Activated CD4-positive, alpha-beta T cell treated with anti-CD3 and anti-CD28 coated beads for 48 hours (primary cell): ENCODE results near the gene FERMT1.
"Not testable (repeated sequence)": the region's sequence is repeated elsewhere in the genome, so short reads cannot be mapped to it uniquely, and the experiment has no call there.

Source experiments
- DNase-seq: peaks from one replicate; pipeline ENCODE4 v3.0.0-alpha.2; 2020

The FERMT1 gene

DNA sequence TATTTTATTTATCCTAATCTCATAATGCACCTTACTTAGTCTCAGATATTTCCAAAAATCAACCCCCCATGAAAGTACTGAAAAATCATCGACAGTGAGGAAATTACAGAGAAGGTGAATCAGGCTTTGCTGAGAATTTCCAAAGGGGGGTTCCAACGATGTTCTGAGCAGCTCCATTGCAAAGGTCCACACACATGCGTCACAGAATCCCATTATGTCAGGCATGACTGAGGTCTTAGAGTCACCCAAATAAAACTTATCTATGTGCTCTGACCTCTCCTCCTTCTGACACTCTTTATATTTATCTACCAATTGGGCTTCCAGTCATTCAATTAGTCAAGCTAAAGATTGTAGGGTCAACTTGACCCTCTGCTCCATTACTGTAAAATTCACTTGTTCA is 56.2 kb downstream of the FERMT1 start:
- DNase-seq = no peak

DNA sequence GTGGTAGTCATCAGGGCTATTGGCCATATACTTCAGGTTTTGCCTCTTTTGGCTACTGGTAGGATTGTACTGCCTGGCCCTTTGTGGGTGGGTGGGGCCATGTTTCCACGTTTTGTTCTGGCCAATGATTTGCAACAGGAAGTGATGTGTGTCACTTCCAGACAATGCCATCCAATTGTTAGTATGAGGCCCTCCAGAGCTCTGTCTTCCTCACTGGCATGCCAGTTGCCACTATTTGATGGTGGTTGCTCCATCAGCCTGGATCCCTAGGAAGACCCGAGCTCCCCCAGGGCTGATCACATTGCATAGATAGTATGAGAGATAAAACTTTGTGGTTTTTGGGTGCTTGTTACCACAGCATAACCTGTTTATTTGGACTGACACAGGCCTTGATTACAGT is 61.3 kb downstream of the FERMT1 start:
- no peak for DNase-seq

DNA sequence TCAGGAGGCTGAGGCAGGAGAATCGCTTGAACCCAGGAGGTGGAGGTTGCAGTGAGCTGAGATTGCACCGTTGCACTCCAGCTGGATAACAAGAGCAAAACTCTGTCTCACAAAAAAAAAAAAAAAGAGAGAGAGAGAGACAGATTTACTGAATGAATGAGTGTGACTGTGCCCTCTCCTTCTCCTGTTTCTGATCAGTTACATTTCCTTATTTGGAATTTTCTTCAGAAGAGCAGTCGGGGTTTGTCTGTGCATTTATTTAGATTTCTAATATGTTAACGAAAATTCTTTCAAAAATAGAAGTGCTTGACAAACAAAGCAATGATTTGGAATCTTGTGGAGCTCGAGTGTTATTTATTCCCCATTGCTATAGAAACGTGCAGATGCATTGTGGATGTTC is 62.6 kb downstream of the FERMT1 start:
- DNase-seq = no peak

DNA sequence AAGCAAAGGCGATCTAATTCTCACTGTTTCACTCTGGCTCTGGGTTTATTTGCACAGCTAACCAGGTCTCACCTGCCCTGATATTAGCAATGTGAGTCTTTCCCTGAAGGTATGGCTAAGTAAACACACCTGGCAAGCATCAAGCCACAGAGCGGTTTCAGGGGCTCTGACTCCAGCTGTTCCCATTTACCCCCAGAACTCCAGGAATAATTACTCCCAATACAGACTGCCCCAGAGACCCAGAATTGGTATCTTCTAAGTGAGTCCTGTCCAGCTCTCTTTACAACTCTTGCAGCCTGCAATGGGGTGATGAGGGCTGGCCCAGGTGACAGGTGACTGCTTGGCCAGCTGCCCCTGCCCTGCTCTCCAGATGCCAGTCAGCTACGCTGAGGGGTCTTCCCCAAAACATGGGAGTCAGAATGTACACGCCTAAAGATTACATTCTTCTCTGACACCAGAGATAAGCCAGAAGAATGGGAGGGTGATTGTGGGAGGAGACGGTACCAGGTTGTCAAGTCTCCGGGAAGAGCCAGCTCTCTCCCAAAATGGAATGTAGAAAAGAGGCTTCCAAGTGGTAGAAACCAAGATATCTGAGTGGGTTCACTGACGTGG is 64.0 kb downstream of the FERMT1 start:
- no peak for DNase-seq

DNA sequence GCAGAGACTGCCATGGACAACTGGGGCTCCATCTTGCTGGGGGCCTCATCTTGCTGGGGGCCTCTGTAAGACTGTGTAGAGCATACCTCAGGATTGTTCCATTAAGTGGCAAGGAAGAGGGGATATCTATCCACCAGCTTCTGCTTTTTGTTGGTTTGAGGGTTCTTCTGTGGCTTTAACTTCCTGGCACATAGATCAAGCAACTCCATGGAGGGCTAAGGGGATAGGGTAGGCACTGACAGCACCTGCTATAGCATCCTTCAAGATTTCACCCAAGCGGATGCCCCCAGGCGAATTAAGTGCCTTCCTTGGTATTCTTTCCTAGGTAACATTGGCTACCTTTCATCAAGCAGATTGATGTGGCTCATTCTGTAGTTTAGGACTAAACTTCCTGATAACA is 65.1 kb downstream of the FERMT1 start:
- DNase-seq = no peak

DNA sequence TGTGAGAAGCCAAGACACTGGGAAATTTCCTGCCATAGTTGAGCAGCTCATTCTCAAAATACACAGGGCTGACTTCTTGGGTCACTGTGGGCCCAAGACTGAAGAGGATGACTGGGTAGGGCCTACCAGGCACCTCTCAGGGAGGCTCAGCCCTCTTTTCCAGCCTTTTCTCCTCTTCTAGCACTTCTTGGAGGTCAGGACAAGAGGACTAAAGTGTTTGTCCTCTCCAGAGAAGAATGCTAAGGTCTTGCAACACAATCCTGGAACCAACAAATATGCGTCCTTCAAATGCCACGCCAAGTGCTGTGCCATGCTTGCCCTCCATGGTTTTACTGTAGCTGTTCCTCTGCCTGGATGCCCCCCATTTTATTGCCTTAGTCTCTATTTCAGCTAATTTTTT is 65.7 kb downstream of the FERMT1 start:
- no peak for DNase-seq

DNA sequence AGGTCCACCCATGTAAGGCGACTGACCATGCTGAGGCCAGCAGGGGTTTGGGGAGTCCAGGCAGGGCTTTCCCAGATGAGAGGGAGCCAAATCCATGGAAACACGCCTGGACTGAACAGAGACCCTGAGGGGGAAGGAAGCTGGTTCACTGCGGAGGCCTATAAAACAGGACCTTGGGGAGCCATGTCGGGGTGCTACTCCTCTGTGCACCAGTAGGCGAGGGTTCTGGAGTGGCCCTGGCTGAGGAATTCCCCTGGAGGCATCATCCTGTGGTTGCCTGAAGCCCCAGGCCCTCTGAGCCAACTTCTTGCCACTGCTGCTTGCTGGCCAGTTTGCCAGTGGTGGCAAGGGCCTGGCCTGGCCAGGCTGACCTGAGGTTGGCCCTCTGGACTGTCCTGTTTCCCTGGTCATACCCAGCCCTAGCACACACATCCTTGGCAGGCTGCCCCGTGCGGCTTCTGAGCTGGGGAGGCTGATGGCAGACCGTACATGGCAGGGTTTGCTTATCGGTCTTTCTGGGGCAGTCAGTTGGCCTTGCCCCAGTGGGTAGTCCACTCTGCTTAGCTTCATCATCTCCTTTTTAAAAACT is 66.8 kb downstream of the FERMT1 start:
- DNase-seq = no peak

DNA sequence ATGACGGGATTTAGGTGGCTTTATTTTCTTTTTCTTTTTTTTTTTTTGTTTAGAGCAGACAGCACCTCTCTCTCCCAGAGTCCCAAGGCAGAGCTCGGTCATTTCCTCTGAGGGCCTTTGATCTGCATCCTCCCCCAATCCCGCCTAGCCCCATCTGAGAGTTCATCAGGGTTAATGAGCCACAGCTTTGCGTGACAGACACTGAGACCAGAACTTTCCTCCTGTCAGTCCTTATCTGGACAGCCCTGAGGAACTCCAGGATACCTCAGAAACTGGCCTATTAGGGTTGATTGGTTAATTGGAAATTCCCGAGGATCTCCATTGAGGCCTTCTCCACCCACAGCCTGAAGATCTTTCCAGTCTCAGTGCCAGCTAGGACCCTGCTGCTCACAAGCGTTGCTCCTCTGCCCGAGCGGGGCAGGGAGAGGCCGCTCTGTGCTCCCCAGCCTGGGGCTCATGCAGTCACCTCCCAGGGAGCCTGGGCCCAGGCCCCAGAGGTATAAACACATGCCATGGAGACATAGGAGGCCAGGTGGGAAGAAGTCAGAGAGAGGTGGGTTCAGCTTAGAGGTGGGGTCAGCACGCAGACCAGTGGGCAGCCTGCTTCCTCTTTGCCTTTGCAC is 67.6 kb downstream of the FERMT1 start:
- DNase-seq = no peak

DNA sequence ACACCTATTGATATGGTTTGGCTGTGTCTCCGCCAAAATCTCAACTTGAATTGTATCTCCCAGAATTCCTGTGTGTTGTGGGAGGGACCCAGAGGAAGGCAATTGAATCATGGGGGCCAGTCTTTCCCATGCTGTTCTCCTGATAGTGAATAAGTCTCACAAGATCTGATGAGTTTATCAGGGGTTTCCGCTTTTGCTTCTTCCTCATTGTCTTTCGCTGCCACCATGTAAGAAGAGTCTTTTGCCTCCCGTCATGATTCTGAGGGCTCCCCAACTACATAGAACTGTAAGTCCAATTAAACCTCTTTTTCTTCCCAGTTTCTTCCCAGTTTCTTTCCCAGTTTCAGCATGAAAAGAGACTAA is 68.2 kb downstream of the FERMT1 start:
- DNase-seq = not testable (repeated sequence)

DNA sequence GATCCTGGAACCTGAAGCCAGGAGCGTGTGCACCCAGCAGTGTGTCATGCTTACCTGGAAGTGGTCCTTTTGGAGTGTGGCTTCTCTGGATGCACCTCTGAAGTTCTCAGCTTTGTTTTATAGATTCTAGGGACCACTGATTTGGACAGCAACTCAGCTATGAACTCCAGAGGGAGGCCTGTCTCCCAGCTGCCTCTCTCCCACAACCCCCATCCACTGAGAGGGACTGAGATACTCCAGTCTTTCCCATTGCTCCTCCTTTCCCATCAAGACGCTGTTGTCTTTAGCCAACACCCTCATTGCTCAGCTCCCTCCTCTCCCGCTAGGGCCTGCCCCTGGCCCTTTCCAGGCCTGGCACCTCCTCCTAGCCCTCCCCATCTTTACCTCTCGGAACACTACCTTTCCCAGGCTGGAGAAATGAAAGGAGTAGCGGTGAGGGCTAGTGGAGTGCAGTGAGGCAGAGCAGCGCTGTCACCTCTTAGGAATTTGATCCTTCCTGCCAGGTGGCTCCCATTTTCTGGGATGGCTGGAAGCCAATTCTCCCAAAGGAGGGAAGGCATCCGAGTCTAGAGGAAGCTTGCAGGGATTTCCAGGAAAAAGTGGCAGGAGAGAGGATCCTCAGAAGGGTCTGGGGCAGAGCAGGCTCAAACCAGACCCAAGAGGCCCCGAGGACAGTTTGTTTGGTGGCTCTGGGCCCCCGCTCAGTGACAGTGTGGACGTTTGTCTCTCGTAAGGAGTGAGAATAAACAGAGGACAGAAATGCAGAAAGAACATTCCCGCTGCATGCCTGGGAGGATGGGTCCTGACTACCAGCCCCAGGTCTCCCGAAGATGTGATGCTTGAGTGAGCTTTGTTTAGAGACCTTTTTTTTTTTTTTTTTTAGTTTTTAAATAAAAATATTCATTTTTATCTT is 68.8 kb downstream of the FERMT1 start, which contains the start of gene LRRN4:
LRRN4 (minus strand) TSS at position 285 of the 913 bp plus-strand sequence. CDS start 1,261 bp downstream, outside the sequence.
- DNase-seq = no peak

DNA sequence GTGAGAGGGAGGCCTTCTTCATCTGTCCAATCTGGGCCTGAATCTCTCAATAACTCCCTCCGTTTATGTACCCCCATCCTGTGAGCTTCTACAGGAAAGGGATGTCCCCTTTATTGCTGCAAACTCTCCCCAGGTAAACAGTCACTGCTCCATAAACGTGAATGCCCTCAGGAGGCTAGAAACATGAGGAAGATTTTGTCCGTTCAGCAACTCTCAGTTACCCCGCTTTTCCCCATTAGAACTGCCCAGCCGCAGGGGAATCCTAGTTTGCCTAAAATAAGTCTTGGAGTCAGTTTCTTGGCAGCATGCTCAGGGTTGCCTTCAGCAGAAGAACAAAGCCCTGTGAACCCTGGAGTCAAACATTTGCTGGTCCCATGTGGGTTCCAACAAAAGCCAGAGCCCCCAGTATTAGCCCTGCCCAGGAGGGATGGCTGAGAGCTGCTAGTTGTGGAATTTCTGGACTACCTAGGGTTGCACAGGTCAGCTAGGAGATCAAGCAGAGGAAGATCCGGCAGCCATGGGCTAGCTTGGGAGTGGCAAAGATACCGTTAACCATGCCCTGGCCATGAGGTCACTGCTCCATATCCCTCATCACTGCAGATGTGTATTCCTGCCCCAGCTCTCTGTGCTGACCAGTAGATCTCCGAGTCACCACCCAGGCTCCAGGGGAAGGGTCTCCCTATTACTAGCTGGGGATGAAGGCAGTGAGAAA is 69.6 kb downstream of the FERMT1 start:
- DNase-seq = no peak

DNA sequence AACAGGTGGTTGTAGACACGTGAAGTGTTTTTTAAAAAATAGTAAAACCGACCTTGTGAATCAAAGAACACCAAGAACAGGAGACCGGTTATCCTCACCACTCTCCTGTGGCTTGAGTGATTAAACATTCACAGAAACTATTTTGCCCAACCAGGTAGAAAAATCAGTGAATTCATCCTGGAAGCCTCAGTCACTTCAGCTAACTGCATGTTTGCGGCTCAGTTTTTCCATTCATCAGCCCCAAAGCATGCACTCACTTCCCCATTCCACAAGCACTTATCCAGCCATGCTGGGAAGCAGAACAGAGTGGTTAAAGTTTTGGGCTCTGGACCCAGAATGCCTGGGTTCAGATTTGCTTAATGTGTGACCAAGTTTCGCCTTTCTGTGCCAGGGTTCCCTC is 71.3 kb downstream of the FERMT1 start:
- DNase-seq = no peak

DNA sequence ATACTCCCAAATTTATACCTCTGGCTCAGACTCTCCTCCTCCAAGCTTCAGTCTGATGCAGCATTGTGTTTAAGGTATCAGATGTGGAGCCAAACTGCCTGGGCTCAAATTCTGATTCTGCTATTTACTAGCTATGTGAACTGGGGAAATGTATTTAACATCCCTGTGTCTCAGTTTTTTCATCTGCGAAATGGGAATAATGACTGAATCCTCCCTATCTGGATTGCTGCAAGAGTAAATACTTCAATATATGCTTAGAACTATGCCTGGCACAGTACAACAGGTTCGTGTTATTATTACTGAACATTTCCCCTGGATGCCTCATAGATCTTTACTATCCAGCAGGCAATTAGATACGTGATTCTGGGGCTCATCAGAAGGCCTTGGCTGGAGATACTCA is 74.4 kb downstream of the FERMT1 start:
- no peak for DNase-seq

DNA sequence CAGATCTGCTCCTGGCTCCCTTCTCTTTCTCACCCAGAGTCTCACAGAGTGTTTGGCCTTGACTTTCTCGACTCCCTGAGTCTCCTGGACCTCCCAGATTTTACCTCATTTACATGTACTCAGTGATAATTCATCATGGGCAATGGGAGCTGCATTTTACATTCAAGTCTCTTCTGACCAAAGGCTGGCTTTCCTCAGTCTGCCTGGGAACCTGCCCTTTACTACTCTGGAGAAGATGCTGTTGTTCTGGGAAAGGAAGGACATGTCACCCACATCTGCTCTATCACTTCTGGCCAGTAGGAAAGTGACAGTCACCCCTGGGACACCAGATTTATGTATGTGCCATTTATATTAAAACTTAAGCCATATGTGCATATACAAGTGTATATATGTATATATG is 76.4 kb downstream of the FERMT1 start:
- DNase-seq = no peak

DNA sequence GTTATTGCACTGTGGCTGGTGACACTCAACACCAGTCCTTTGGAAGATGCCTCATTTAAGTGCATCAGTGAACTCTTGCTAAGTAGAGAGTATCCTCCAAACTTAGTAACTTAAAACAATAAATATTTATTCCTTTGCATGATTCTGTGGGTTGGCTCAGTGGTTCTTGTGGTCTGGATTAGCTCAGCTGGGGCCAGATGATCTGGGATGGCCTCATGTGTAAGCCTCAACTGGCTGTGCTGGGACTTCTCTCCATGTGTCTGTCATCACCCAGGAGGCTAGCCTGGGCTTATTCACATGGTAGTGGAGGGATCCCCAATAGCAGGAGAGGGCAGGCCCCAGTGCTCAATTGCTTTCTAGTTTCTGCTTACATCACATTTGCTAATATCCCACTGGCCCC is 77.3 kb downstream of the FERMT1 start:
- DNase-seq = no peak

DNA sequence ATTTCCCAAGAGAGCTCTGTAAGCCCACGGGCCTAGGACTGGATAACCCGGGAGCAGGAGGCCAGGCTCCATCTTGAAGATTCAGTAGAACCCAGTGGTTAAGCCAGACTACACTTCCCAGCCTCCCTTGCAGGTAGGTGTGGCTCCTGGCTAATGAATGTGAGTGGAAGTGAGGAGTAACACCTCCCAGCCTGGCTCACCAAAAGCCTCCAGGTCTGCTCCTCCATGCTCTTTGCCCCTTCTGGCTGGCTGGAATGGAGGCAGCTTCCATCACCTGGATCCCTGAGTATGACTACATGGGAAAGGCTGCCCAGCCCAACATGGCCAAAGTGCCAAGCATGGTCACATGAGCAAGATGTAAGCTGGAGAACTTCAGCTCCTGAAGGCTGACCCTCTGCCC is 78.7 kb downstream of the FERMT1 start:
- no peak for DNase-seq

DNA sequence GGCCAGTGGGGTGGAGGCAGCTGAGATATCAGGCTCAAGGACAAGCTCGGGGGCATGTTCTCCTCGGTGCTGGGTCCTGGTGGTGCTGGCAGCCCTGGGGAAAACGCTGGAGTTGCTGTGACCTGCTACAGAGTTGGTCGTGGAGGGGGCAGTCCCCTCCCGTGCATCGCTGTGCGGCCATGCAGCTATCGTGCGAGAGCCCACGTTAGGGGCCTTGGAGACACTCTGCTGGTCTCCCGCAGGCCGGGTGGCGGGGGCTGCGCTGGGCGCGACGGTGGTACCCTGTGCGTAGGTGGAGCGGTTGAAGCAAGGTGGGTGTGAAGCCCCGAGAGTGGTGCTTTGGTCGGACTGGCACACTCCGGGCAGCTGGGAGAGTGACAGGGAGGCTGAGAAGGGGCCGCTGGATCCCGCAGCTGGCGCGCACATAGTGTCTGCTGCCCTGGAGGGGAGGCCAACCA is 81.0 kb downstream of the FERMT1 start:
- DNase-seq = no peak

DNA sequence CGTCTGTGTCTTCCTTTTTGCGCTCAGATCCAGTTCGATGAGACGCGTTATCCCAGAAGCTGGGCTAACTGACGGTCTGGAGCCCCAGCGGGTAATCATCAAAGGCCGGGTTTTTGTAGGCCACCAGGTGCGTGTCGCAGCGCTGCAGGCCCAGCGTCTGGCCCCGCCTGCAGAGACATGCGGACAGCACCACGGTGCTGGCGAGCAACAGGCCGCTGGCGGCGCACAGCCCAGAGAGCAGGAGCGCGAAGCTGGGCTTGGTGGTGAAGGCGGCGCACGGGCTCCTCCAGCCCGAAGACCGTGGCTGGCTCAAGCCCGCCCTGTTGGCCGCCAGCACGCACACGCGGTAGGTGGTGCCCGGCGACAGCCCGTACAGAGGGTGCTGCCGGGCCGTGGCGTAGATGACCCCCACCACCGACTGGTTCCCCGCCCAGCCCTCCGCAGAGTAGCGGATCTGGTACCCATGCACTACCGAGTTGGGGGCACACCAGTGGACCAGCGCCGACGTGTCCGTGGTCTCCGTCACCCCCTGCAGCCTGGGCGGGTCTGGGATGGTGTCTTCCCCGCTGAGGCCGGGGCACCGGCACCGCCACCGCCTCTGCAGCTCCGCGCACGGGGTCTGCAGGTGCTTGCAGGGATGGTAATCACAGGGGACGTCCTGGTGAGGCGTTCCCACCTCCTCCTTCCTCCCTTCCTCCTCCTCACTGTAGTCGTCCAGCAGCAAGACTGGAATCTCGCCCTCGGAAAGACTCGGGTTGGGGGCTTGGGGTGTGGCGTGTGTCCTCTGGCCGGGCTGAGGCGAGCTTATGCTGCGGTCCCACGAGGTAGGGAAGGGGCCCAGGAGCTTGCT is 81.6 kb downstream of the FERMT1 start:
- no peak for DNase-seq

DNA sequence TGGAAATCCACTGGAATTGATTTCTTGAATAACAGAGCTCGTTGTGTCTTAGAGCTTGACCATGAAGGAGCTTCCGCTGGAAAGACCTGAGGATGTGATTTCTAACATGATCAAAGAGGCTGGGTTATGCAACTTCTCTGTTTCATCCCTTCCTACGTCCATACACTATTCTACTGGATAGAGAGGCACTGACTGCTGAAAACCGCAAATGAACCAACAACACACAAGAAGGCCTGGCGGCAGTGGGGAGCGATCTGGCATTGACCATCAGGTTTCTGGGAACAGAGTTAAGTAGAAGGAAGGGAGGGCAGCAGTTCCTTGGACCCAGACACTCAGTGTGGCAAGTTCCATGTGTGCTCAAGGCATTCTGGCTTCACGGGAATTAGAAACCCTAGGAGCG is 82.3 kb downstream of the FERMT1 start:
- DNase-seq = no peak

DNA sequence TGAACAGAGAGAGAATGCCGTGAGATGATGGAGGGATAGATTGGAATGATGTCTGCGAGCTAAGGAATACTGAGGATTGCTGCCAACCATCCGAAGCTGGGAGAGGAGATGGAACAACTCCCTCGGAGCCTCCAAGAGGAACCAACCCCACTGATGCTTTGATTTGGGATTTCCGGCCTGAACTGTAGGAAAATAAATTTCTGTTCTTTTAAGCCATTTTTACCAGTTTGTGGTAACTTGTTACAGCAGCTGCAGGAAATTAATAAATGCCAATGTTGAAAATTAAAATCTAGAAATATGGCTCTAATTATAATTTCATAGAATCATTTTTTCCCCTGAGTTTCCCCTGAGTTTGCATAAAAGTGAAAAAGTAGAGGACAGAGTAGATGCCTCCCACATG is 83.1 kb downstream of the FERMT1 start:
- DNase-seq = no peak

DNA sequence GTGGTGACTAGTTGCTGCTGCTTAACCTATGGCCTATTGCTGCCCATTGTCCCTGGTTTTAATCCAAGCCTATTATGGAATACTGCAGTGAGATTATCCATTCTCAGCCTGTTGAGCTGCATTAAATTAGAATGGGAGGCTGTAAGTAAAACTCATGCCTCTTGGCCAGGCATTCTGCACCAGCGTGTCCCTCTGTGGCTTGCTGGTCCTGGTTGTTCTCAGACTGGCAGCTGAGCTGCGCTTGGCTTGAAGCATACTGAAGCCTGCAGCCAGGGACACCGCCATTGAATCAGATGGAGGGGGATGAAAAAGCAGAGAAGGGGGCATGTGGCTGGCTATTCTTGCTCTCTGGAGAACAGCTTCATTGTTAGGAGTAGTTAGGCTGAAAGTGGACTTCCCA is 84.6 kb downstream of the FERMT1 start:
- DNase-seq = no peak

DNA sequence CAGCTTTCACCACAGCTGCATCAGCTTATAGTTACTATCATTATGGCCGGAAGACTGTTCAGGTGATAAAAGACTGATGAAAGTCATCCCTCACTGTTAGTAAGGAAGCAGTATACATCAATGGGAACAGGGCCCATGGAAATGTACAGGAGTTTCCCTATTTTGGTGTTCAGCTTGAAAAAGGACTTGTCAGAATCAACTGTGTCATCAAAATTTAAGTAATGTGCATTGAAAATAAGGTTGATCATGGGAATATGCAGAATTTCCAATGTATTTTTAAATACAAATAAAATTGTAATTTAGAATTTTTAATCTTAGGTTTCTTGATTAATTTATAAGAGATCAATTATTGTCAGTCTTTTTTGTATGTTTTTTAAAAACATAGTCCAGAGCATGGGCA is 85.7 kb downstream of the FERMT1 start:
- DNase-seq = no peak
